SK-N-SH treated with all-trans-retinoic acid at 6 μM for 48 hours (cell line): ENCODE measurements around the gene TP53BP2.

ENCODE experiments used
- CSDC2 ChIP-seq: fragments of 250-450 bp; sonication (Bioruptor Pico); IDR thresholded peaks from 2 replicates; pipeline ENCODE4 v1.5.0; 2020; ENCODE audit warnings: mild to moderate bottlenecking, moderate library complexity
- ESRRG ChIP-seq: fragments of 250-450 bp; sonication (Bioruptor Pico); IDR thresholded peaks from 2 replicates; pipeline ENCODE4 v1.6.1; 2021; ENCODE audit warnings: mild to moderate bottlenecking
- GLIS3 ChIP-seq: fragments of 250-450 bp; sonication (Bioruptor Pico); IDR thresholded peaks from 2 replicates; pipeline ENCODE4 v1.5.0; 2020; ENCODE audit warnings: mild to moderate bottlenecking, moderate library complexity
- RARB ChIP-seq: fragments of 250-450 bp; sonication (Bioruptor Pico); IDR thresholded peaks from 2 replicates; pipeline ENCODE4 v1.8.0; 2021; ENCODE audit warnings: mild to moderate bottlenecking, moderate library complexity
- TCF4 ChIP-seq: fragments of 250-450 bp; sonication (Bioruptor Pico); IDR thresholded peaks from 2 replicates; pipeline ENCODE4 v1.8.0; 2021; ENCODE audit warnings: mild to moderate bottlenecking, moderate library complexity, borderline replicate concordance
- TOX ChIP-seq: fragments of 250-450 bp; sonication (Bioruptor Pico); IDR thresholded peaks from 2 replicates; pipeline ENCODE4 v1.8.0; 2021; ENCODE audit warnings: mild to moderate bottlenecking, moderate library complexity, borderline replicate concordance
- ZC3H10 ChIP-seq: fragments of 250-450 bp; sonication (Bioruptor Pico); IDR thresholded peaks from 2 replicates; pipeline ENCODE4 v1.5.1; 2021; ENCODE audit warnings: mild to moderate bottlenecking, moderate library complexity
- ZNF8 ChIP-seq: fragments of 450-650 bp; formaldehyde crosslinking; IDR thresholded peaks from 2 replicates; pipeline ENCODE4 v1.5.0; 2020; ENCODE audit warnings: mild to moderate bottlenecking, moderate library complexity
- TF ChIP-seq, protein P1 (sequence below): fragments of 250-450 bp; sonication (Bioruptor Pico); IDR thresholded peaks from 2 replicates; pipeline ENCODE4 v1.8.0; 2020; ENCODE audit warnings: mild to moderate bottlenecking, moderate library complexity, borderline replicate concordance
- TF ChIP-seq, protein P2 (sequence below): fragments of 250-450 bp; sonication (Bioruptor Pico); IDR thresholded peaks from 2 replicates; pipeline ENCODE4 v1.5.0; 2020; ENCODE audit warnings: mild to moderate bottlenecking, moderate library complexity
- TF ChIP-seq, protein P3 (sequence below): fragments of 250-450 bp; sonication (Bioruptor Pico); IDR thresholded peaks from 2 replicates; pipeline ENCODE4 v1.5.1; 2020; ENCODE audit warnings: low read depth, mild to moderate bottlenecking, moderate library complexity

- TF ChIP-seq CSDC2 (CRISPR knock-in tag): no peak
- TF ChIP-seq, protein P1, sequence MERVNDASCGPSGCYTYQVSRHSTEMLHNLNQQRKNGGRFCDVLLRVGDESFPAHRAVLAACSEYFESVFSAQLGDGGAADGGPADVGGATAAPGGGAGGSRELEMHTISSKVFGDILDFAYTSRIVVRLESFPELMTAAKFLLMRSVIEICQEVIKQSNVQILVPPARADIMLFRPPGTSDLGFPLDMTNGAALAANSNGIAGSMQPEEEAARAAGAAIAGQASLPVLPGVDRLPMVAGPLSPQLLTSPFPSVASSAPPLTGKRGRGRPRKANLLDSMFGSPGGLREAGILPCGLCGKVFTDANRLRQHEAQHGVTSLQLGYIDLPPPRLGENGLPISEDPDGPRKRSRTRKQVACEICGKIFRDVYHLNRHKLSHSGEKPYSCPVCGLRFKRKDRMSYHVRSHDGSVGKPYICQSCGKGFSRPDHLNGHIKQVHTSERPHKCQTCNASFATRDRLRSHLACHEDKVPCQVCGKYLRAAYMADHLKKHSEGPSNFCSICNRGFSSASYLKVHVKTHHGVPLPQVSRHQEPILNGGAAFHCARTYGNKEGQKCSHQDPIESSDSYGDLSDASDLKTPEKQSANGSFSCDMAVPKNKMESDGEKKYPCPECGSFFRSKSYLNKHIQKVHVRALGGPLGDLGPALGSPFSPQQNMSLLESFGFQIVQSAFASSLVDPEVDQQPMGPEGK (CRISPR knock-in tag): no peak
- TF ChIP-seq GLIS3 (CRISPR knock-in tag): no peak
- TF ChIP-seq, protein P2, sequence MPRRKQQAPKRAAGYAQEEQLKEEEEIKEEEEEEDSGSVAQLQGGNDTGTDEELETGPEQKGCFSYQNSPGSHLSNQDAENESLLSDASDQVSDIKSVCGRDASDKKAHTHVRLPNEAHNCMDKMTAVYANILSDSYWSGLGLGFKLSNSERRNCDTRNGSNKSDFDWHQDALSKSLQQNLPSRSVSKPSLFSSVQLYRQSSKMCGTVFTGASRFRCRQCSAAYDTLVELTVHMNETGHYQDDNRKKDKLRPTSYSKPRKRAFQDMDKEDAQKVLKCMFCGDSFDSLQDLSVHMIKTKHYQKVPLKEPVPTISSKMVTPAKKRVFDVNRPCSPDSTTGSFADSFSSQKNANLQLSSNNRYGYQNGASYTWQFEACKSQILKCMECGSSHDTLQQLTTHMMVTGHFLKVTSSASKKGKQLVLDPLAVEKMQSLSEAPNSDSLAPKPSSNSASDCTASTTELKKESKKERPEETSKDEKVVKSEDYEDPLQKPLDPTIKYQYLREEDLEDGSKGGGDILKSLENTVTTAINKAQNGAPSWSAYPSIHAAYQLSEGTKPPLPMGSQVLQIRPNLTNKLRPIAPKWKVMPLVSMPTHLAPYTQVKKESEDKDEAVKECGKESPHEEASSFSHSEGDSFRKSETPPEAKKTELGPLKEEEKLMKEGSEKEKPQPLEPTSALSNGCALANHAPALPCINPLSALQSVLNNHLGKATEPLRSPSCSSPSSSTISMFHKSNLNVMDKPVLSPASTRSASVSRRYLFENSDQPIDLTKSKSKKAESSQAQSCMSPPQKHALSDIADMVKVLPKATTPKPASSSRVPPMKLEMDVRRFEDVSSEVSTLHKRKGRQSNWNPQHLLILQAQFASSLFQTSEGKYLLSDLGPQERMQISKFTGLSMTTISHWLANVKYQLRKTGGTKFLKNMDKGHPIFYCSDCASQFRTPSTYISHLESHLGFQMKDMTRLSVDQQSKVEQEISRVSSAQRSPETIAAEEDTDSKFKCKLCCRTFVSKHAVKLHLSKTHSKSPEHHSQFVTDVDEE (CRISPR knock-in tag): no peak
- TF ChIP-seq TOX (CRISPR knock-in tag): no peak
- no peak for TF ChIP-seq RARB (CRISPR knock-in tag)
- no peak for TF ChIP-seq TCF4 (CRISPR knock-in tag)
- TF ChIP-seq, protein P3, sequence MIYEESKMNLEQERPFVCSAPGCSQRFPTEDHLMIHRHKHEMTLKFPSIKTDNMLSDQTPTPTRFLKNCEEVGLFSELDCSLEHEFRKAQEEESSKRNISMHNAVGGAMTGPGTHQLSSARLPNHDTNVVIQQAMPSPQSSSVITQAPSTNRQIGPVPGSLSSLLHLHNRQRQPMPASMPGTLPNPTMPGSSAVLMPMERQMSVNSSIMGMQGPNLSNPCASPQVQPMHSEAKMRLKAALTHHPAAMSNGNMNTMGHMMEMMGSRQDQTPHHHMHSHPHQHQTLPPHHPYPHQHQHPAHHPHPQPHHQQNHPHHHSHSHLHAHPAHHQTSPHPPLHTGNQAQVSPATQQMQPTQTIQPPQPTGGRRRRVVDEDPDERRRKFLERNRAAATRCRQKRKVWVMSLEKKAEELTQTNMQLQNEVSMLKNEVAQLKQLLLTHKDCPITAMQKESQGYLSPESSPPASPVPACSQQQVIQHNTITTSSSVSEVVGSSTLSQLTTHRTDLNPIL (CRISPR knock-in tag): no peak
- TF ChIP-seq ESRRG (CRISPR knock-in tag): no peak
- no peak for TF ChIP-seq ZNF8 (CRISPR knock-in tag)
- TF ChIP-seq ZC3H10: no peak
Observed at GRCh38 chr1:223785808-223786207, 59.9 kb downstream of the TP53BP2 start.
